Epidermal melanocyte (primary cell): ENCODE results near the gene CTRB2.

ENCODE experiments used
- DNase-seq: peaks from one replicate; pipeline ENCODE4 v3.0.0; 2011; ENCODE audit warnings: low spot score; ENCODE audit not compliant: insufficient read length

Gene CTRB2

DNA sequence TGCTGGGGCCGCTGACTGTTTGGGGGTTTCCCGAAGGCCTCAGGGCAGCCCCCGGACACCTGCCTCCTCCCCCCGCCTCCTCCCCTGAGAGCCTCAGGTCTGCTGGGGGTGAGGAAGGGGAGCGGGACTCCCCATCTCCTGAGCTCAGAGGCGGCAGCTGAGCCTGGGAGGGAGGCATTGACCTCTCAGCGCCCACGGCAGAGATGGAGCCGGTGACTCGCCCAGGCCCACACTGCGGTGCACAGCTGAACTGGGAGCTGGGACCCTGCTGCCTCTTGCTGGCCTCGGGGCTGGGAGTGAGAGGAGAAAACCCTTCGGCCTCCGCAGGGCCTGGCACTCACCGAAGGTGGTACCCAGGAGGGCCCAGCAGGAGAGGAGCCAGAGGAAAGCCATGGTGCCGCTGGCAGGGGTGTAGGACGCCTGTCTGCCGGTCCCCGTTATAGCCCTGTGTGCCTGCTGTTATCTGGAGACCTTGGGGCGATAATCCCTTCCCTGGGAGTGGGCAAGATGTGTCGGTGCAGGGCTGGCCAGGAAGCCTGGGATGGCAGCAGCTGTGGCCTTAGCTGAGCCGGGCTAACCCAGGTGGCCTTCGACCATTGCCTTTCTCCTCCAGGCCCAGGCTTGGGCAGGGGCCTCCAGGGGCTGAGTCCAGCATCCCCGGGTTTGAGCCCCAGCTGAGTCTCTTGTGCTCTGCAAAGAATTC lies at the start of gene CTRB2:
Gene CTRB2 (minus strand): TSS at position 413 of the 703 bp plus-strand sequence. CDS start 20 bp downstream, at position 393.
- DNase-seq: peak; percentile 5

DNA sequence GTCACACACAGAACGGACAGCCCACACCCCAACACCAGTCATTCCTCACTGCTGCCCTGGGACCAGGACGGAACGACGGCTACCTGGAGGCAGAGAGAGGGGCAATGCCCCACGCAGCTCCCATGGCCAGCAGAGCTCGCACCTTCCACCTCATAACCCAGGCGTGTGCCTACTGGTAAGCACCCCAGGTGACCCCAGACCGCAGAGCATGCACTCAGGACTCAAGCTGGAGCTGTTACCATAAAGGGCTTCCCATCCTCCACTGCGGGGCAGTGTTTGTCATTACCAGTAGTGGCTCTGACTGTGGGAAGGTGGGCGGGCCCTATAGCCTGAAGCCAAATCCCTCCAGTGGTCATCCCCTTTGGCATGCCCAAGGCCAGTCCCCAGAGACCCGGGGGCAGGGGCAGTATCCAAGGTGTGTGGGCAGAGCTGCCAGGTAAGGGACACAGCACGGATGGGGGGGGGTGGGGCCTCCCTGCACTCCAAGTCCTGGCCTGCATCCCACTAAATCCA lies 49.2 kb upstream of the CTRB2 start:
- DNase-seq: no peak

DNA sequence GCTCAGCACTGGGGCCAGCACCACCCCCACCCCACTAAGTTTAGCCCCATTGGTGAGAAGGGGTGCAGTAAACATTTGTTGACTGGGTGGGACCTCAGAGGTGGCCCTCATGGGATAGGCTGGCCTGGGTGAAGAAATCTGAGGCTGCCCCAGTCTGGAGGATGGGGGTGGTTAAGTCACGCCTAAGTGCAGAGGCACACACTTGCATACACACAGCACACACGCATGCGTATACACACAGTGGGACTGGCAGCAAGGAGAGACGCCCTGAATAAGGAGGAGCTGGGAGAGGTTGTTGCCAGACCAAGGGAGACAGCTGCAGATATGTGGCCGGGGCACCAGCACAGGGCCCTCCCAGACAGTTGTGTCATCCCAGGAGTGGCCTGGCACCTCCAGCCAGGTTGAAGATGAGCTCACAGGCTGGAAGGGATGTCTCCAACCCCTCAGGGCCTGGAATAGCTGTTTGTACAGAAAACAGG lies 47.4 kb upstream of the CTRB2 start:
- DNase-seq: no peak

DNA sequence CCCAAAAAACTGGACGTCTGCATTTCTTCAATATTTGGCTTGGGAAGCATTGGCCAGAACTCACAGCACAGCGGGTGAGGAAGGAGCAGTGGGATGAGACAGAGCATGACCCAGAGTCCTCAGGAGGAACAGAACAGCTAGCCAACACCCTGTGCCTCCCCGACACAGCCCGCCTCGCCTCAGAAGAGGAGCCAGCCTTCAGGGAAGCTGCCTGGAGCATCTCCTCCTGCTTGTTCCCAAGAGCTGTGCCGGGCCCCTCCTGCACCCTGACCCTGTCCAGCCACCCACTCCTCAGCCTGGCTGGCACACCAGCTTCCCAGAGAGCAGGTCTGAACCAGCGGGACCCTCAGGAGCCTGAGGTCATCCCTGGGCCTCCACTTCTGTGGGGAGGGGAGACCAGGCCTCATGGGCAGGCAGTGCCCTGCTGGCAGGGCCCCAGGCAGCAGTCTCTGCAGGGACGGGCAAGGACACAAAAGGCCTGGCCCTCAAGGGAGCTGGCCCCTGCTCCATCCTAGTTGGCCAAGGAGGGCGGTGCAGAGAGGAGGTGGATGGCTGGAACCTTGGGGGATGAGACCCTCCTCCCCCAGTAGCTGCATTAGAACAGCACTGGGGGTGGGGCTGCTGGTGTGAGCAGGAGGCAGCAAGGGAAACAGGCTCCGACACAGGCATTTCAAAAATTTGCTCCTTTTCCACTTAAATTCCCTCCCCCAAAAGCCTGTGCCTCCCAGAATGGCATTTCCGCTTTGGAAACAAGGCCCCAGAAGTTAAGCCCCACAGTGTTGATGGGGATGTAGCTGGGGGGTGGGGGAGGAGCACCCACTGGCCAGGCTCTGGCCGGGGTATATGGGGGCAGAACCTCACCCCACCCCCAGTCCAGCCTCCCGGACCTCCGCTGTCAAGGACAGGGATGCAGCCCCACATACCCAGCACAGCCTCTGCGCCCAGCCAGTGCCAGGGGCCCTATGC lies 46.3 kb upstream of the CTRB2 start:
- DNase-seq: peak; percentile 63

DNA sequence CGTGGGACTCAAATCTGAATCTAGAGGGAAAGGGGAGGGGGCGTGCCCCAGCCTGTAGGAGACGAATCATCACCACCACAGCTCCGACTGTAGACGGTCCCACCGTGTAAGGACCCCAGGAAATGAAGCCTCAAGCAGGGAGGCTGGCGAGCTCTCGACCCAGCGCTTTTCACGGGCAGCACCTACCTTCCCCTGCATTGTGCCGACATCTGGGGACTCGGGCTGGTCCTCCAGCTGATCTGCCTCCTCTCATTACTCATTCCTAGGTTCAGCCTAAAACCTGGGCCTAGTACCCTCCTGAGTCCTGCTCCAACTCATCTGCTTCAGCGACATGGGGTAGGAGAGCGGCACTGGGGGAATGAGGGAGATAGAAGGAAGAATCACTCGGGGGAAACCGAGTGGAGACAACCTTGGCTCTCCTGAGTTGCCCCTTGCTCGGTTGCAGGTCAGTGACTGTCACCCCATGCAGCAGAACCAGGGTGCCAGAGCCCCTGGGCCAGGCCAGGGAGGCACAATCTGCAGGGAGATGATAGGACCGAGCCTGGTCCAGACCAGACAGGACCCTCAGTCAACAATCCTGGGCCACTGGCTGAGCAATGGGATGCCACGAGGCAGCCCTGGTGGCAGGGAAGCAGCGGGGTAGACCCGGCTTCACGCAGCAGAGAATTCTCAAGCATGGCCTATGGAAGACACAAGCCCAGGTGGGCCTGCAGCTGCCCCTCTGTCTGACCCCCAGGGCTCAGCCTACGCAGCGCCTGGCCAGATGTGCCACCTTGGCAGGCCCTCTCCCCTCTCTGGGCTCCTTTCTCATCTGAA lies 45.3 kb upstream of the CTRB2 start:
- DNase-seq: no peak

DNA sequence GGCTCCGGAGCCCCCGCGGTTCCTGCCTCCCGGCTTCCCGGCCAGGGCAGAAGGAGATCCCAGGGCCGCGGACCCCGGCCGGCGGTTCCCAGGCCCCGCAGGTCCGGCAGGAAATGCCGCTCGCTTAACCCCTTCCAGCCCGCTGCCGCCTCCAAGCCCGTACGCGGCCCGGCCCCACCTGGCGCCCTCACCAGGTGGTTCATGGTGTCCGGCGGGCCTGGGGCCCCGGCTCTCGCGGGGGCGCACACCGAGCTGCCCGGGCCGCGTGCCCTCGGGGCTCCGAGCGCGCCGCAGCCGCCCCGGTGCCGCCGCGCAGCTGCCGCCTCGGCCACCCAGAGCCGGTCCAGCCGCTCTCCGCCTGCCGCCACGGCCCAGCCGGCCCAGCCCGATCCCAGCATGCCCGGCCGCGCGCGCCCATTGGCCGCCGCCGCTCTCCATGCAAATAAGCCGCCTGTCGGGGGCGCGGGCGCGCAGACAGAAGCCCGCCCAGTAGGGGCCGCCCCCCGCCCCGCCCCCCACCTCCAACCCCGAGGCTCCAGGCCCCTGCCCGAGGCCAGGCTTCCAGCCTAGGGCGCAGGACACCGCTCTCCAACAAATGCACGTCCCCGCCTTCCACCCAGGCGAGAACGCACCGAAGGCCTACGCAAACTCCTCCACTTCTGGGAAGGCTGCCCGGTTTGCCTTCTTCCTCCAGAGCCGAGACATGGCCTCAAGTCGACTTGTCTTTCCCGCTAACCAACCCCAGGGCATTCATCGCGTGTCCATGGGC lies 44.5 kb upstream of the CTRB2 start, which contains the start of gene BCAR1:
Gene BCAR1 (minus strand): TSS at position 345 of the 769 bp plus-strand sequence. CDS start 142 bp downstream, at position 203.
- peak; percentile 91 for DNase-seq

DNA sequence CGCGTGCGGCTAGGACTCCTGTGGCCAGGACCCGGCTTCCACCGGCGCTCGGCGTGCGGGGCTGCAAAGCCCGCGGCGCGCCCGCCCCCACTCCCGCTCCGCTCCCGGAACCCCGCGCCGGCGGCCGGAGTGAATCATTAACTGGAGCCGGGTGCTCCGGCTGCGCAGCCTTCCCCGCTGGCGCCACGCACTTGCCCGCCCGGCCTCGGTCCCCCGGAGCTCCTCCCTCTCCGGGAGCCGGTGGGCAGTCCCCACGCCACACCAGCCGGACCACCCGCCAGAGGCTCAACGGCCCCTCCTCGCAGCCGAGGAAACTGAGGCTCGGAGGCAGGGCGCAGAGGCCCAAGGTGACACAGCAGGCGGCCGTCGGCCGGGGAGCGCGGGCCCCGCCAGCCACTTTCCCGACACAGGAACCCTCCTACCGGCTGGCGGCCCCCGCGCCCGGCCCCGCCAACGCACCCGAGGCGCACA lies 43.9 kb upstream of the CTRB2 start:
- DNase-seq: no peak

DNA sequence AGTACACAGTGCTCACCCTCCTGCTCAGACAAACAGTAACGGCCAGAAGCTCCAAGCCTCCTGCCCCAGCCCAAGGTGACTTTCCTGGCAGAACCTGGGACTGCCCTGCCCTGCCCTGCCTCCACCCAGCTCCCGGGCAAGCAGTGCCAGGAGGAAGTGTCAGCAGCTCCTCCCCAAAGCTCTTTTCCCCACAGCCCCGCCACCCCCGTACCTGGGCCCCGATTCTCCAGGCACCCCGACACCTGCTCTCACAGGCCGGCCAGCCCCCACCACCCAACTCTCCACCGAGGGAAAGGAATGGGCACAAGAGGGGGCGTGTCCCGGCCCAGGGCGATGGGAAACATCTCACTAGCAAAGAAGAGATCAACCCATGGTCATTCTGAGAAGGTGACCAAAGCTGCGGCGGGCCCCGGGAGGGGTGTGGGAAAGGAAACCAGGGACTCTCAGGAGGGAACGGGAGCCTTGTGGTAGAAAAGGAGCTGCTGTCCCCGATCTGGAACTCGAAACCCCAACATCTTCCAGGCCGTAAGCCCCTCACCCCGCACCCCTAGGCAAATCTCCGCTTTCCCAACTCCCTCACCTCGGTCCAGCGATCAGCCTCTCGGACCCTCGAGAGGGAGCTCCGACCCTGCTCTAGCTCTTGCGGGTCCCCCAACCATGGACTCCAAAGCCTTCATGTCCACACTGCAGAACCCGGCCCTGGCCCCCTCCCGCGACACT lies 43.3 kb upstream of the CTRB2 start:
- no peak for DNase-seq

DNA sequence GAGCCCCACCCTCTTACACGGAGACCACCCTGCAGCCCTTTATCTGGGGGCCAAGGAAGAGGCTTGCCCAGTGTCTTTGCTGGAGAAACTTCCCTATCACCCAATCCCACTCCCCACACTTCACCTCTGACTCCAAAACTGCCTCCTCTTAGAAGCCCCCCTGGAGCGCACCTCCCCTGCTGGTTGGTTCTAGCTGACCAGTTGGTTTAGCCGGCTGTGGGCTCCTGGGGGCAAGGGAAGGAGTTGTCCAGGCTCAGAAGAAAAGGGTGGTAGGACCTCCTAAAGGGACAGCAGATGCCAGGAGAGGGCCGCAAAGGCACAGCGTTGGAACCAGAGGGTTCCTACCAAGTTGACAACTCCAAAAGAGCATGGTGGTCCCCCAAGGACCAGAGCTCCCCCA lies 42.5 kb upstream of the CTRB2 start:
- DNase-seq: no peak

DNA sequence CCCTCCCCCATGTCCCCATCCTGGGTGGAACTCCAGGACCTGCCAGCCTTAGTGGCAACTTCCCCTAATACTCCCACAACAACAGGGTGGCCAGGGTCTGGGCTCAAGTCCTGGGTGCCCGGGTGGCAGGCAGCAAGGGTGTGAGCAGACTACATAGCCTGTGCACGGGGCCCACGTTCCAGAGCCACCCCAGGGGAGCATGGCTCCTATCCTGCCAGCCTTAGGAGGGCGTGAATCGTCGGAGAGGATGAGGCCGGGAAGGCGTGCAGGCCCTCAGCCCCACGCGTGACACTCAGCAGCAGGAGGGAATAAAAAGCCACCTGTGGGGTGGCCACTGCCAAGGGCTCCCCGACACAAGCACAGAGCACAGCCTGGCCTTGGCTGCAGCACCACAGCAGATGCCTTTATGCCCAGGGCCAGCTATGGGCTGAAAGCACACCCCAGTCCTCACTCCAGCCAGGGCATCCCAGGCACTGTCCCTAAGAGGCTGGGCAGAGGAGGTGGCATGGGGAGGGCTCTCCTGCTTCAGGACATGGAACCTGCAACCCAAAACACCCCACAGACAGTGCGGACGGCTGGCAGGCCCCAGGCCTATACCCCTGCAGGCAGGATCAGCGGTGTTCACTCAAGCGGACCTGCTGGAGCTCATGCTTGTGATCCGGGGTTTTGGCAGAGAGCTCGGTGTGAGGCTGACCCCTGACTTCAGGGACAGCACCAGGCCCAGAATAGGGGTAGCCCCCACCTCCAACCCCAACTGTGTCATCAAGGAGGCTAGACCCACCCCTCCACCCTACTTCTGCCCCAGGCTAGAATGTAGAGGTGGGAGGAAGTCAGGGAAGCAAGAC lies 41.8 kb upstream of the CTRB2 start:
- DNase-seq: no peak

DNA sequence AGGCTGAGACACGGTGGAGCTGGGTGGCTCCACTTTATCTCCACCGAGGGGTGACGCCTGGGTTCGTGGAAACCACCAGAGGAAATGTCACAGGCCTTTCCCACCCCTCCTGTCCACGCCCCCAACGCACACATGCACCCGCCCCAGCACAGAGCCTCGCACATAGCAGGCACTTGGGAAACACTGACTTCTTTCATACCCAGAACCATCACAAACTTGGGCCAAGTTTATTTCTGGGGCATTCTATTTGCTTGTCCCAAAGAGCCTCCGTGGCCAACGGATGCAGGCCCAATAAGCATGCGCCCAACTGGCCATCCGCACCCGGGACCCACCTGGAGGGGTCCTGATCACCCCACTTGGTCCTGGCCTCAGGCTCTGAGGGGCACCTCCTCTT lies 41.2 kb upstream of the CTRB2 start:
- DNase-seq: peak; percentile 76

DNA sequence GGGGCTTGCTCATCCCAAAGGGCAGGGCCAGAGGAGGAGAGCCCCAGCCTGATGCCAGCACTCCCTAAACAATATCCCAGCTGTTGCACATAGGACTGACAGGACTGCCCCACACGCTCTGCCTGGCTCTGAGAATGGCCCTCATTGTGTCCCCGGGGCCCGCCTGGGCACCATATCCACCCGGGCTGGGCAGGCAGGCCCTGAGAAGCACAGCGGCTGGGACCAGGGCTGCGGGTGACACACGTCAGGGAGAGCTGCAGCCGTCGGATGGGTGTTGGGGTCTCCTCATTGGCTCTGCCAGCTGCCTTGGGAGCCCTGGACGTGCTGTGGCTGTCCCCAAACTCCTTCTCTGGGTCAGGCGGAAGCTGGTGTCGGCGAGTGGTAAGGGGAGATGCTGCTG lies 40.3 kb upstream of the CTRB2 start:
- DNase-seq: no peak

DNA sequence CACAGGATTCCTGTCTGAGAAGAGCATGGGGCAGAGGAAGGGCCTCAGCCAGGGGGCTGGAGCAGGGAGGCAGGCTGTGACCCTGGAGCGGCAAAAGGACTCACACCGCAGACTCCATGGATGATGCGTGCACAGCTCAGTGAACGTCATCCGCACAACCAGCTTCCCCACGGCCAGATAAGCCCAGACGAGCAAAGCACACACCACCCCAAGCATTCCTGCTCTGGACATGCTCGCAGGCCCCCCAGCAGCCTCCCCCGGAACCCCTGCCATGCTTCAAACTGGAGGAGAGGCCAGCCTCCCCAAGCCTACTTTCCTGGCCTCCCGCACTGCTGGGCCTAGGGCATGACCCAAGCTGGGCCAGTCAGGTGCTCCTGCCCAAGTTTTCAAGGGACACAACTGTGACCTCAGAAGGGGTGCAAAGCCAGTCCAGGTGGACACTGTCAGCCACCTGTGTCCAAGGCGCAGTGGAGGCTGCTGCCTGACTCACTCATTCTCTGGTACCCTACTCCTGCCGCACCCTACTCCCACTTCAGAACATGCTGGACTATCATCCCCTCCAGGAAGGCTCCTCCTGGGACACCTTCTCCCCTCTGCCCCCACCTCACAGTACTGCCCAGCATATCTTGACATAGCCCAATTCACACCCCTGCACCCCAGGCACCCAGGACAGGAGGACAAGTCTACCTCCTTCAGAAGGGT lies 39.7 kb upstream of the CTRB2 start:
- DNase-seq: no peak

DNA sequence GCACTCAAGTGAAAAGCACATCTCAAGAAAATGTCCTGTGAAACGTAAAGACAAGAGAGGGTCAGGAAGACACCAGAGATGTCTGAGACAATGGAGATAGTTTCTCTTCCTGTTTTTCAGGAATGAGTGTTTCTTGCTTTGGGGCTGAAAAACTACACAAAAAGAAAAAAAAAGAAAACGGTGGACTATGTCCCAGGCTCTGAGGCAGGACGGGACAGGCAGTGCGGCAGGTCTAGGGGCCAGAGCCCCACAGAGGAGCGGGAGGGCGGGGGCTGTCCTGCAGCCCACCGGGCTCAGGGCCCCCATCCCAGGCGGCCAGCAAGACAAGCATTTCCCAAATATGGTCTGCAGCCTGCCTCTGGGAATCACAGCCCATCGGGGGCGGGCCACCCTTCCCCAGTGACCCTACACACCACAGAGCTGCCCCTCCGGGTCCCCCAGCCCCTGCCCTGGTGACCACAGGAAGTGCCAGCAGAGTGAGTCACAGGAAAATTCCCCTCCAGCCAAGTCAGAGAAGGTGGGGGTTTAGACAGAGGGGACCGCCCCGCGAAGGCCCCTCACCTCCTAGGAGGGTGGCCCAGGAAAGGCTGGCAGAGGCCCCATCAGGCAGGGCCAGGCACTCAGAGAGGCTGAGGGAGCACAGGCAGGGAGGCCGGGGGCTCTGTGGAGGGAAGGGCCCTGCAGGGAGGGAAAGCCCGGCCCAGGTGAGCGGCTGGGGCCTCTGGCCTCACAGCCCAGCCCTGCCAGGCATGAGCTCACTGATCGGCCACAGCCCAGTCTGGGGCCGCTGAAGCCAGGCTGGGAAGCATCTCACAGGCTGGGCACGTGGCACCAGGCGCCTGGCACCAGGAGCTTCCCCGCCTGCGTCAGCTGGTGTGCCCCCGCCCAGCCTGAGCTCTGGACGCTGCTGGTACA lies 38.1 kb upstream of the CTRB2 start:
- DNase-seq: peak; percentile 92

DNA sequence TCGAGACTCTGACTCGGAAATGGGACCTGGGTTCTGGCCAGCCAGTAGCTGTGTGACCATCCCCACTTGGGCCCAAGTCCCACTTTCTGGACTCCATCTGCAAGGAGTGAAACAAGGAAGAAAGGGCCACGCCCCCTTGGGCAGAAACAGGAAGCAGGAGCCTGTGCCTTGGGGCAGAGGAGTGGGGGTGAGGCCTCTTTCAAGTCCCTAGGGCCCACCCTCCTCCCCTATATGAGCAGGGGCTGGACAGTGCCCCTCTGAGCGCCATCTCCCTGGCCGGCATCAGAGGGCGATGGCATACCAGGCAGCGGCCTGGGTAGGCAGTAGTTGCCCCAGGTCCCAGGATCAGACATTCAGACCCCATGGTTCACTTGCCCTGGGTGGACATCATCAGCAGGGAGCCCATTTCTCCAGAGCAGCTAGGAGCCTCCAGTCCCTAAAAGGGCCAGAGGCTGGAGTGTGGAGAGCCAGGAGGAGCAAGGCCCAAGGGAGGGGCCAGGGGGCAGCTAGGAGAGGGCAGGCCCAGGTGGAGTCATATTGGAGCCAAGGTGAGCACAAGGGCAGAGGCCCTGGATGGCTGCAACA lies 37.4 kb upstream of the CTRB2 start:
- no peak for DNase-seq

DNA sequence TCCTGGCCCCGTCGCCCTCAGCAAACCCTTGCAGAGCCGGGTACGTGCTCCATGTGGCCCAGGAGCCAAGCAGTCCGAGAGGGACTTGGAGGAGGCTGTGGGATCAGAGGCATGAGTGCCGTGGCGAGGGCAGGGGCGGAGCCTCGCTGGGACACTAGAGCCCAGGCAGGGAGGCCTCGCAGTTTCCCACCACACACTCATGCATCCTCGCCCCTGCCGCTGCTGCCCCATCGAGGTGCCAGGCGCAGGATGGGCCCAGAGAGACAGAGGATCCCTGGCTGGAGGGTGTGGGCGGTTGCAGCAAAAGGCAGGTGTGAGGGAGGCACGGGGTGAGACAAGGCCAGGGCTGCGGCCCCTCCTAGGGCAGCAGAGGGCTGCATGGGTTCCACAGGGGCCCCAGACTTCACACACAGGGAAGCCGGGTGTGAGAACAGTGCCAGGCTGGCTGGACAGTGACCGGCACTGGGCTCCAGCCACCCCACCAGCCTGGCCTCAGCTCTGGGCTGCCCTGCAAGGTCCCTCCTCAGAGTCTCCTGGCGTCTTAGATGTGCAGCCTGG lies 36.8 kb upstream of the CTRB2 start:
- no peak for DNase-seq
